ENCODE measurements around the gene MINDY3.

Gene MINDY3

GRCh38 chr10:15760681-15761080, 99.6 kb downstream of the MINDY3 start:
- TF ChIP-seq CTCF (IDR thresholded peaks at IDR 0.05; ENCODE audit: low read depth, low read length, missing control alignments), result no peak
- DNase-seq (ENCODE audit: low read depth), result no peak
- no peak overlapping the region for H3K4me3 ChIP-seq (ENCODE audit: low read depth, low read length)

DNA sequence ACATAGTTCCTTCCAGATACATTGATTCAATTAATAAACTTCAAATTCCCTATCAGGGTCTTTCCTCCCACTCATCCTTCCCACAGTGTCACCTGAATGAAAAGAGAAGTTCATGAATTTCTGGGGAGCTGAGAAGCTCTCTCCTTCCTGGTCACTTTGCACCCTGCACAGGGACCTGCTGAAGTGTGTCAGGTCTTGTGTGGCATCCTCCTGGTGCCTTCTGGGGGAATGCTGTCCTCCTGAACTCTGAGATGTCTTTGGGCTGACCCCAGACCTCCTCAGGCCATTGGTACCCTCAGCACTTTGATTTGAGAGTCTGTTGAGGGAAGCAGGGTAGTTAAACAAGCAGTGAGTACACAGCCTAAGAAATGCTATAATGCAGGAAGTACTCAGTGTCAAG, 101.0 kb downstream of the MINDY3 start:
- DNase-seq (ENCODE audit: low read depth), result no peak
- no peak overlapping the region for H3K4me3 ChIP-seq (ENCODE audit: low read depth, low read length)
- TF ChIP-seq CTCF (IDR thresholded peaks at IDR 0.05; ENCODE audit: low read depth, low read length, missing control alignments), result no peak

DNA sequence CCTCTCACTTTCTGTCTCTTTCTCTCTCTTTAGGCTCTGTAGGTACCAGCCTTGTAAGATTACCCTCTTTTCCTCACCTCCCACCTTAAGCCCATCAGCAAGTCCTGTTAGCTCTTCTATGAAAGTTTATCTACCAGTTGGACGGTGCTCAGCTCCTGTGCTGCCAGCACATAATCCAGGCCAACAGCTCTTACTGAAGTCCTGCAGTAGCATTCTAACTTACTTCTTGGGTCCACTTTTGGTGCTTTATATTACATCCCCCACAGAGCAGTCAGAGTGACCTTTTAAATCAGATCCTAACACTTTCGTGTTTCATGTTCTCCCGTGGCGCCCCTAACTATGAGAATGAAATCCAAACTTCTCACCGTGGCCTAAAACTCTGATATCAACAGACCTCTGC, 101.7 kb downstream of the MINDY3 start:
- no peak overlapping the region for H3K4me3 ChIP-seq (ENCODE audit: low read depth, low read length)
- no peak for TF ChIP-seq CTCF (IDR thresholded peaks at IDR 0.05; ENCODE audit: low read depth, low read length, missing control alignments)
- no peak for DNase-seq (ENCODE audit: low read depth)

DNA sequence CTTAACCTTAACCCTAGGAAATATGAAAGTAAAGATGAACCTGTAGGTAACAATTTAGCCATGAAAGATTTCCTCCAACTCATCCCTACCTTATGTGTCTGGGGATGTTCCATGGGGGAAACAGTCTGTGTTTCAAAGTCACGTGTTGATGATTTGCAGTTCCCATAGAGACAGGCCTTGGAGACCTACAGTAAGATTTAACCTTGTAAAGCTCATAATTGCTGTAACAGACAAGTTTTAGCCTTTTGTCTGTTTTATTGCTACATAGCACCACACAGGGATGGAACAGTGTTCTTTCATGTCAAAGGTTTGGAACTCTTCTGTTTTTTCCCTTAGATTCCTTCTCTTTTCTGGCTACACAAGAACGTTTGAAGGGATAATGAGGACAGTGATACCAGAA, 105.4 kb downstream of the MINDY3 start:
- no peak for TF ChIP-seq CTCF (IDR thresholded peaks at IDR 0.05; ENCODE audit: low read depth, low read length, missing control alignments)
- H3K4me3 ChIP-seq (ENCODE audit: low read depth, low read length), result no peak overlapping the region
- DNase-seq (ENCODE audit: low read depth), result no peak

DNA sequence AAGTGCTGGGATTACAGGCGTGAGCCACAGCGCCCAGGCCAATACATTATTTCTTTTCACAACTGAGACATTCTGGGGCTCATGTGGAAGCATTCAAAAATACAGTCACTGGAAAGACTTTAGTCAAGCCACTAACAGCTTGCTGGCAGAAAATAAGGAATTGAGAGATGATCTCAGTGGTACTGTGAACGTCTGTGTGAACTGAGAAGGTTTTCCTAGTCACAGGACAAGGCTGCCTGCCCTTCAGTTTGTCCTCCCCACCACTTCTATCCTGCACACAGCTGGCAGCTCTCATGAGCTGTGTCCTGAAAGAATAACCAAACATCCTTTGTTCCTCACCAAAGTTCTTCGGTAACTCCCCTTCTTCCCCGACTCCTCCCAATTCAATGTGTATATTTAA, 109.3 kb downstream of the MINDY3 start:
- H3K4me3 ChIP-seq (ENCODE audit: low read depth, low read length), result no peak overlapping the region
- TF ChIP-seq CTCF (IDR thresholded peaks at IDR 0.05; ENCODE audit: low read depth, low read length, missing control alignments), result no peak
- no peak for DNase-seq (ENCODE audit: low read depth)

GRCh38 chr10:15748126-15748525, 112.2 kb downstream of the MINDY3 start:
- TF ChIP-seq CTCF (IDR thresholded peaks at IDR 0.05; ENCODE audit: low read depth, low read length, missing control alignments), result no peak
- no peak for DNase-seq (ENCODE audit: low read depth)
- no peak overlapping the region for H3K4me3 ChIP-seq (ENCODE audit: low read depth, low read length)

GRCh38 chr10:15747632-15748031, 112.7 kb downstream of the MINDY3 start:
- H3K4me3 ChIP-seq (ENCODE audit: low read depth, low read length), result no peak overlapping the region
- no peak for TF ChIP-seq CTCF (IDR thresholded peaks at IDR 0.05; ENCODE audit: low read depth, low read length, missing control alignments)
- DNase-seq (ENCODE audit: low read depth), result no peak

All from GM12864 (cell line).